DND-41 (cell line): Measurements from ENCODE around the gene MAMSTR.

Source experiments
- CTCF ChIP-seq: IDR thresholded peaks from 2 replicates; pipeline ENCODE4 v1.5.1; 2012; ENCODE audit warnings: borderline replicate concordance, low read length, moderate library complexity, mild to moderate bottlenecking; ENCODE audit not compliant: poor library complexity, severe bottlenecking; ENCODE audit errors: extremely low read depth
- EZH2 ChIP-seq: IDR thresholded peaks from 3 replicates; pipeline ENCODE4 v1.6.1; 2012; ENCODE audit warnings: borderline replicate concordance, low read depth, mild to moderate bottlenecking, moderate library complexity, low read length, inconsistent platforms; ENCODE audit not compliant: severe bottlenecking

GRCh38 chr19:48746110-48746509, 26.6 kb upstream of the MAMSTR start:
- no peak for TF ChIP-seq CTCF
- TF ChIP-seq EZH2 = no peak
